ENCODE results near the gene LAMB3. TPM values are rescaled to one million over a fixed set of nuclear protein-coding genes. Genes with fewer than 3 reads are reported as not detected.

The LAMB3 gene
- total RNA-seq, 1 experiment from 2014 or later = 473 TPM

DNA sequence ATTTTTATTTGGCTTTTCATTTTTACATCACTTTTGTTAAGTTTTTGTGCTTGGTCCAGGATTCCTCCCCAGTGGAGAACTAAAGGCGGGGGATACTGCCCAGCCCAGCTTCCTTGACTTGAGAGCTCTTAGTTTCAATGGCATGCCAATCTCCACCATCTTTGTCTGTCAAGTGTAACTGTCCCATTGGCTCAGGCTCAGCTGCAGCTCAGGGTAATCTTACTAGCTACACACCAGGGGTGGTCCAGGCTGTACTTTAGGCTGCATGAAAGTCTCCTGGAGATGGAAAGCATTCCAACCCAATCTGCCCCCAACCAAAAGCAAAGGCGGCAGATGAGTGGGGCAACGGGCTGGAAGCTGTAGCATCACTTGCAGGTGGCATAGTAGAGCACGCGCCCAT lies 37.3 kb downstream of the LAMB3 start:
- H3K27me3 ChIP-seq (ENCODE audit: low read length) = no peaks in the 10 kb centered on the region
- no peak for ATAC-seq
- no peak overlapping the region for H3K4me3 ChIP-seq (ENCODE audit: low read length)
- H3K4me1 ChIP-seq (ENCODE audit: insufficient read depth, low read length) = peaks cover 10% of the 10 kb centered on the region
- intact Hi-C loops (cut with micrococcal nuclease) = no loop called here
- CTCF ChIA-PET = no interaction called here
- no peak for DNase-seq
- 0 out of 2 replicates have a peak, but pooled peaks cover 20% of the 10 kb centered on the region for H4K20me1 ChIP-seq (ENCODE audit: low read length)
- H3F3A ChIP-seq (ENCODE audit: low read length, unreplicated experiment) = peaks cover 35% of the 10 kb centered on the region
- H3K4me2 ChIP-seq (ENCODE audit: low read length) = no peak overlapping the region
- BruUV-seq (replicated peaks) = TSS peak; percentile 45
- POLR2A ChIA-PET (ENCODE audit: unreplicated experiment) = no interaction called here
- H3K79me2 ChIP-seq (ENCODE audit: low read length) = no peaks in the 10 kb centered on the region
- peaks cover 64% of the 10 kb centered on the region for H3K36me3 ChIP-seq (ENCODE audit: low read depth, low read length)
- H3K27ac ChIP-seq (ENCODE audit: low read length) = no peak overlapping the region
- H2AFZ ChIP-seq (ENCODE audit: low read length) = no peak overlapping the region
- no peaks in the 10 kb centered on the region for H3K9me3 ChIP-seq (ENCODE audit: low read length)
- TF ChIP-seq, protein P1, sequence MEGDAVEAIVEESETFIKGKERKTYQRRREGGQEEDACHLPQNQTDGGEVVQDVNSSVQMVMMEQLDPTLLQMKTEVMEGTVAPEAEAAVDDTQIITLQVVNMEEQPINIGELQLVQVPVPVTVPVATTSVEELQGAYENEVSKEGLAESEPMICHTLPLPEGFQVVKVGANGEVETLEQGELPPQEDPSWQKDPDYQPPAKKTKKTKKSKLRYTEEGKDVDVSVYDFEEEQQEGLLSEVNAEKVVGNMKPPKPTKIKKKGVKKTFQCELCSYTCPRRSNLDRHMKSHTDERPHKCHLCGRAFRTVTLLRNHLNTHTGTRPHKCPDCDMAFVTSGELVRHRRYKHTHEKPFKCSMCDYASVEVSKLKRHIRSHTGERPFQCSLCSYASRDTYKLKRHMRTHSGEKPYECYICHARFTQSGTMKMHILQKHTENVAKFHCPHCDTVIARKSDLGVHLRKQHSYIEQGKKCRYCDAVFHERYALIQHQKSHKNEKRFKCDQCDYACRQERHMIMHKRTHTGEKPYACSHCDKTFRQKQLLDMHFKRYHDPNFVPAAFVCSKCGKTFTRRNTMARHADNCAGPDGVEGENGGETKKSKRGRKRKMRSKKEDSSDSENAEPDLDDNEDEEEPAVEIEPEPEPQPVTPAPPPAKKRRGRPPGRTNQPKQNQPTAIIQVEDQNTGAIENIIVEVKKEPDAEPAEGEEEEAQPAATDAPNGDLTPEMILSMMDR (conservative IDR thresholded peaks at IDR 0.05; ENCODE audit: low read depth, low read length) = no peak
- H3K9me2 ChIP-seq (replicated peaks; ENCODE audit: low read length) = no peaks in the 10 kb centered on the region
- H3K9ac ChIP-seq (ENCODE audit: low read length) = no peak overlapping the region

DNA sequence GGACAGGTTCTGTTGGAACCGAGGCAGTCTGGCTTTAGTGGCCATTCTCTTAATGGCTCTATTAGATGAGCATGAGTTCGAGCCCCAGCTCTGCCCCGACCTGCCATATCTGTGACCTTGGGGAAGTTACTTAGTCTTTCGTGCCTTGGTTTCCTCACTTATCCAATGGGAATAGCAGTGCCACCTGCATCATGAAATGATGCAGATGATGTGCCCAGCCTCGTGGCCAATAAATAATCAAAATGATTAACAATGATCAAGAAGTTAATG lies 38.1 kb downstream of the LAMB3 start:
- TF ChIP-seq EZH2phosphoT487 (IDR thresholded peaks at IDR 0.05; ENCODE audit: borderline replicate concordance, low read length) (no peak), EZH2 (IDR thresholded peaks at IDR 0.05; ENCODE audit: low read length, unreplicated experiment) (no peak)
- TF ChIP-seq, protein P1 (conservative IDR thresholded peaks at IDR 0.05; ENCODE audit: low read depth, low read length) = no peak
- no peaks in the 10 kb centered on the region for H3K79me2 ChIP-seq (ENCODE audit: low read length)
- peaks cover 55% of the 10 kb centered on the region for H3K36me3 ChIP-seq (ENCODE audit: low read depth, low read length)
- no peak overlapping the region for H3K4me3 ChIP-seq (ENCODE audit: low read length)
- H3K27me3 ChIP-seq (ENCODE audit: low read length) = no peaks in the 10 kb centered on the region
- H3F3A ChIP-seq (ENCODE audit: low read length, unreplicated experiment) = peaks cover 31% of the 10 kb centered on the region
- CTCF ChIA-PET = no interaction called here
- BruUV-seq (replicated peaks) = no TSS peak
- POLR2A ChIA-PET (ENCODE audit: unreplicated experiment) = no interaction called here
- ATAC-seq = no peak
- no peak overlapping the region for H3K4me2 ChIP-seq (ENCODE audit: low read length)
- no peaks in the 10 kb centered on the region for H3K9me3 ChIP-seq (ENCODE audit: low read length)
- H3K27ac ChIP-seq (ENCODE audit: low read length) = no peak overlapping the region
- intact Hi-C loops (cut with micrococcal nuclease) = no loop called here
- peaks cover 17% of the 10 kb centered on the region for H3K4me1 ChIP-seq (ENCODE audit: insufficient read depth, low read length)
- no peak overlapping the region for H2AFZ ChIP-seq (ENCODE audit: low read length)
- H3K9me2 ChIP-seq (replicated peaks; ENCODE audit: low read length) = no peaks in the 10 kb centered on the region
- 0 out of 2 replicates have a peak, but pooled peaks cover 15% of the 10 kb centered on the region for H4K20me1 ChIP-seq (ENCODE audit: low read length)
- no peak overlapping the region for H3K9ac ChIP-seq (ENCODE audit: low read length)
- DNase-seq = no peak

DNA sequence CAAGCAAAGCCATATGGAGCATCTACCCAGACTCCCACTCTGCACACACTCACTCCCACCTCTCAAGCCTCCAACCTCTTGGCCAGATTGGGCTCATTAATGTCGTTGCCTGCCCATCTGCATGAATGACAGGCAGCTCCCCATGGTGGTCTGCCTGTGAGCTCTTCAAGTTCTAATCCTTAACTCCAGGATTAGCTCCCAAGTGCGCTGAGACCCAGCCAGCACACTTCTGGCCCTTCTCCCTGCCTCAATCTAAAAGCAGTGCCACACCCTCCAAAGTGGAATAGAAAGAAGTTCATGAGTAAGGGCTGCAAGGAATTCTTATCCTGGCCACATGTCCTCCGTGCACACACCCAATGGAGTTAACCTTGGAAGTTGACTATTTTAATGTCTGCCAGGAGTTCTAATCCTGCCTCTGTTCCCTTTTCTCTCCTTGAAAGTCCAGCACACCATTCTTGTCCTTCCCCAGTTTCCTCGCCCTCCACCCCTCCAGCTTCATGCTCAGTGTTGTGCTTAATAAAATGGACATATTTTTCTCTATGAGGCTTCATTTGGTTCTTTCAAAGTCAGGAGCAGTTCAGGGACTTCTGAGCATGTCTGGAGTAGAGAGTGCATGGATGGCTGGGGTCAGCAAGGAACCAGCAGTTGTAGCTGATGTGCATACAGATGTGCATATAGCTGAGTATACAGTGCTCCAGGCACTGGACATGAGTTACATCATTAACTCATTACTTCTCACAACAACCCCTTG lies 38.6 kb downstream of the LAMB3 start:
- ChIA-PET CTCF (no interaction called here), POLR2A (ENCODE audit: unreplicated experiment) (interaction anchor here (0.6 kb wide), 1 partner anchor 759 kb away, joined by 3 read pairs; no protein-coding TSS in a partner anchor)
- no peak for DNase-seq

More for the DNA sequence above, 38.6 kb downstream of the LAMB3 start:
- Histone ChIP-seq H3K36me3 (ENCODE audit: low read depth, low read length) (peaks cover 50% of the 10 kb centered on the region), H4K20me1 (ENCODE audit: low read length) (0 out of 2 replicates have a peak, but pooled peaks cover 15% of the 10 kb centered on the region), H3K79me2 (ENCODE audit: low read length) (no peaks in the 10 kb centered on the region), H2AFZ (ENCODE audit: low read length) (no peak overlapping the region), H3K9me3 (ENCODE audit: low read length) (no peaks in the 10 kb centered on the region), H3K4me1 (ENCODE audit: insufficient read depth, low read length) (peaks cover 17% of the 10 kb centered on the region), H3K9ac (ENCODE audit: low read length) (no peak overlapping the region), H3F3A (ENCODE audit: low read length, unreplicated experiment) (peaks cover 31% of the 10 kb centered on the region), H3K27me3 (ENCODE audit: low read length) (no peaks in the 10 kb centered on the region), H3K4me3 (ENCODE audit: low read length) (no peak overlapping the region), H3K9me2 (replicated peaks; ENCODE audit: low read length) (no peaks in the 10 kb centered on the region), H3K27ac (ENCODE audit: low read length) (no peak overlapping the region), H3K4me2 (ENCODE audit: low read length) (no peak overlapping the region)
- intact Hi-C loops (cut with micrococcal nuclease) = no loop called here
- BruUV-seq (replicated peaks) = no TSS peak
- TF ChIP-seq EZH2phosphoT487 (IDR thresholded peaks at IDR 0.05; ENCODE audit: borderline replicate concordance, low read length) = no peak
- TF ChIP-seq EZH2 (IDR thresholded peaks at IDR 0.05; ENCODE audit: low read length, unreplicated experiment) = no peak
- TF ChIP-seq, protein P1 (conservative IDR thresholded peaks at IDR 0.05; ENCODE audit: low read depth, low read length) = no peak
- ATAC-seq = no peak

All from PC-3 (cell line).